Nephron (organoid): Measurements from ENCODE around the gene CD248.

Experiments used
- H3K27ac Mint-ChIP-seq, 3 experiments: 2 replicates each; pipeline ENCODE4 v1.8.0; 2020; ENCODE audit warnings: mixed read lengths in 3 of 3, mild to moderate bottlenecking in 2 of 3, moderate library complexity in 1 of 3
- H3K27me3 Mint-ChIP-seq: 2 replicates; pipeline ENCODE4 v1.8.0; 2021; ENCODE audit warnings: low read depth, mild to moderate bottlenecking, moderate library complexity, mixed read lengths
- H3K36me3 Mint-ChIP-seq: 2 replicates; pipeline ENCODE4 v1.8.0; 2020; ENCODE audit warnings: low read depth, mixed read lengths
- H3K4me1 Mint-ChIP-seq: 2 replicates; pipeline ENCODE4 v1.8.0; 2020; ENCODE audit warnings: mixed read lengths
- H3K4me3 Mint-ChIP-seq, 3 experiments: 2 replicates each; pipeline ENCODE4 v1.8.0; 2020; ENCODE audit warnings: mild to moderate bottlenecking in 3 of 3, mixed read lengths in 3 of 3, moderate library complexity in 2 of 3
- H3K9me3 Mint-ChIP-seq: 2 replicates; pipeline ENCODE4 v1.8.0; 2020; ENCODE audit warnings: mixed read lengths
- TF ChIP-seq, protein P1 (sequence below), 3 experiments: fragments of 200-600 bp; sonication (generic); IDR thresholded peaks; one replicate each; pipeline ENCODE4 v1.5.0; 2021; ENCODE audit warnings: antibody characterized with exemption in 3 of 3; ENCODE audit not compliant: unreplicated experiment in 3 of 3

The CD248 gene

DNA sequence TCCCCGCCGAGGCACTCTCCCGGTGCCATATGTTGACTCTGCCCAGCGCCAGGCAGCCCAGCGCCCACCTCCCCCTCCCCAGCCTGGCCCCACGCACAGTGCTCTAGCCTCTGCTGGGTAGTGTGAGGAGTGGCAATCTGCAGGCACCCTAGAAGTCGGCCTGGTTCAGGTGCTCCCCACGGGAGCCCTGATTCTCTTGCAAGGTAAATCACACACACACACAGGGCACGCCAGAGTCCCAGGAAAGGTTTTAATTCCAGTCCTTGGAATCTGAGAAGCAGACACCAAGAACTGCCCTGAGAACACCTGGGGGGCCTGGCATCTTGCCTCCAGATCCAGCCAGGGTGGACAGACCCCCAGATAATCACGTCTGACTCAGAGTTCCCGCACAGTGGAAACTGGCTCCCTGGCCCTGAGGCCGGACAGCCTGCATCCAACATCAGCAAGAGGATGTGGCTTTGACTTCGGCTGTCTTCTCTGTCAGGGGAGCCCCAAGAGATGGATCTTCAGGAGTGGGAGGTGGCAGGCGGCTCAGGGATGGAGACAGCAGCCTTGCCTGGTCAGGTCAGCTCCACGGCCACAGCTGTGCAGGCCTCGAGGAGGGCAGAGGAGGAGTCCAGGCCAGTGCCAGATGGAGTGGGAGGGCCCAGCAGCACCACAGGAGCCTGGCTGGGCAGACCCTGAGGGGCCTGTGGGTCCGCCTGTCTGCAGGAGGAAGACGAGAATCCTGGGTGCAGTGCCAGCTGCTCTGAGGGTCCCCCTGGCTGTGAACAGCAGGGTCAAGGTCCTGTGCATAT, 20.5 kb upstream of the CD248 start:
- Mint-ChIP-seq H3K4me3 (peak overlapping the region; percentile 56 to 95 (median 62)), H3K27me3 (peaks cover 9% of the 10 kb centered on the region), H3K27ac (peak overlapping the region in 1 of 3 experiments; percentile 38), H3K9me3 (no peaks in the 10 kb centered on the region), H3K36me3 (peaks cover 19% of the 10 kb centered on the region), H3K4me1 (peaks cover 15% of the 10 kb centered on the region)
- TF ChIP-seq, protein P1, sequence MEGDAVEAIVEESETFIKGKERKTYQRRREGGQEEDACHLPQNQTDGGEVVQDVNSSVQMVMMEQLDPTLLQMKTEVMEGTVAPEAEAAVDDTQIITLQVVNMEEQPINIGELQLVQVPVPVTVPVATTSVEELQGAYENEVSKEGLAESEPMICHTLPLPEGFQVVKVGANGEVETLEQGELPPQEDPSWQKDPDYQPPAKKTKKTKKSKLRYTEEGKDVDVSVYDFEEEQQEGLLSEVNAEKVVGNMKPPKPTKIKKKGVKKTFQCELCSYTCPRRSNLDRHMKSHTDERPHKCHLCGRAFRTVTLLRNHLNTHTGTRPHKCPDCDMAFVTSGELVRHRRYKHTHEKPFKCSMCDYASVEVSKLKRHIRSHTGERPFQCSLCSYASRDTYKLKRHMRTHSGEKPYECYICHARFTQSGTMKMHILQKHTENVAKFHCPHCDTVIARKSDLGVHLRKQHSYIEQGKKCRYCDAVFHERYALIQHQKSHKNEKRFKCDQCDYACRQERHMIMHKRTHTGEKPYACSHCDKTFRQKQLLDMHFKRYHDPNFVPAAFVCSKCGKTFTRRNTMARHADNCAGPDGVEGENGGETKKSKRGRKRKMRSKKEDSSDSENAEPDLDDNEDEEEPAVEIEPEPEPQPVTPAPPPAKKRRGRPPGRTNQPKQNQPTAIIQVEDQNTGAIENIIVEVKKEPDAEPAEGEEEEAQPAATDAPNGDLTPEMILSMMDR (IDR thresholded peaks at IDR 0.05; ENCODE audit: unreplicated experiment in 3 of 3): no peak

DNA sequence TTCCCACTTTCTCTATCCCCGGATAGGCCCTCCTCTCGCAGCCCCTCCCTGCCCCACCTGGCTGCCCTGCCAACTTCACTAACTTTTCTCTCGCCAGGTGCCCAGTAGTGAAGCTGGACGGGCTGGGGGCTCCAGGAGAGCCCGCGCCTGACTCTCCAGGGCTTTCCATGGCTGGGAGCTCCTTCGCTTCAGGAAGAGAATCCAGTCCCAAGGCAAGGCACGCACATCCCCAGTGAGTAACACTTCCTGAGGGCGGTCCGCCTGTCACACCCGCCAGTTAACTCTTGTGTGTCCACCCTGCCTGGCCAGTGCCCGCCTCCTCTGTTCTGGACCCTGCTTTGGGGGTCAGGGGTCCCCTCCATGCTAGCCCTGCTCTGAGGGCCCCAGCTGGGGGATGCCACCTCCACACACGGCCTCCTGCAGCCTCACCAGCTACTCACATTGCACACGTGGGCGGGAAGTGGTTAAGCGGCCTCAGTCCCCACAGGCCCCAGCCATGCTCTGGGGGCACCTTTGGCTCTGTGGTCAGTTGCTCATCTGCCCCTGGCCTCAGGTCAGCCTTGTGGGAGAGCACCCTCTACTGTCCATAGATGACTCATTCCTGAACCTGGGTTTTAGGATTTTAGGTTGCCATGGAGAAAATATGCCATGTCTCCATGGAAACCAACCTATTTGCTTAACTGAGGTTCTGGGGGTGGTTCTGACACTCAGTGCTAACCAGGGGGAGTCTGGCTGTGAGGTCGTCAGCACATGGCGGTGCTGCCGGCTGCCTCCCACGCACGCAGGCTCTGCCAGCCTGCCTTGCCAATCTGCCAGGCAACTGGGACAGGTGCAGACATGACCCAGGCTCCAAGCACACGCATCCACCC, 19.6 kb upstream of the CD248 start, which contains the start of gene RIN1:
Gene RIN1, minus strand, starts transcription at position 201 of the 869 bp plus-strand sequence. Its CDS starts 32 bp downstream, at position 169.
- Mint-ChIP-seq H3K27ac (peak within 1 kb of the TSS; percentile 24 to 43 (median 38)), H3K27me3 (peaks cover 6% of the 10 kb centered on the region), H3K36me3 (peaks cover 12% of the 10 kb centered on the region), H3K4me1 (peaks cover 15% of the 10 kb centered on the region), H3K4me3 (peak within 1 kb of the TSS; percentile 92 to 95 (median 95)), H3K9me3 (no peaks in the 10 kb centered on the region)
- TF ChIP-seq, protein P1 (IDR thresholded peaks at IDR 0.05; ENCODE audit: unreplicated experiment in 3 of 3): peak in 2 of 3 experiments; percentile 21 to 43

DNA sequence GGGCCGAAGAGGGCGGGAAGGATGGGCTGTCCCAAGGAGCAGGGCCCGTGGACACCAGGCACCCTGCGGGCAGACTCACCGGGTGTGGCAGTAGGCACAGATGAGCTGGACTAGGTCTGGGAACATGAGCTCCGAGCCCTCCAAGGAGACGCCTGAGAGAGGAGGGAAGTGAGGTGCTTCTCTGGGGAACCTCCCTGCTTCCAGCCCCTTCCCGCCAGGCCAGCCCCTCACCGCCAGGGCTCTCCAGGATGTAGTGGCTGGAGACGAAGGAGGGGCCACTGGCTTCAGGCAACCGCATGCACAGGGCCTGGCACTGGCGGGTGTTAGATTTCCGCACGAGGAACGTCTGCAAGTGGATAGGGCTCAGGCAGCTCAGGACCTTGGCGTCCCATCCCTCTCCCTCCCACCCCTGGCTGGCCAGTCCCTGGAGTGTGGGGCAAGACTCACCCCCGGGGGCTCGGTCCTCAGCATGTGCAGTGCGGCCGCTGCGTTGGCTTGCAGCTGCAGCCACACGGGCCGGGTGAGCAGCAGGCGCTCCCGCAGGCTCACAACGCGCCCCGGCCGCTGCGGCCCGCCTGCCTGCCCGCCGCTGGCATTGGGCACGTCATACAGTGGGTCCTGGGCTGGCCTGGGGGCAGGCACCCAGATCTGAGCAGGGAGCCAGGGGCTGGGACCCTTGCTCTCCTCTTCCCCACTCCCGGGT, 18.8 kb upstream of the CD248 start:
- H3K27me3 Mint-ChIP-seq: peaks cover 6% of the 10 kb centered on the region
- H3K36me3 Mint-ChIP-seq: peaks cover 9% of the 10 kb centered on the region
- H3K9me3 Mint-ChIP-seq: no peaks in the 10 kb centered on the region
- H3K27ac Mint-ChIP-seq: peak overlapping the region in 1 of 3 experiments; percentile 38
- TF ChIP-seq, protein P1 (IDR thresholded peaks at IDR 0.05; ENCODE audit: unreplicated experiment in 3 of 3): no peak
- H3K4me1 Mint-ChIP-seq: peaks cover 15% of the 10 kb centered on the region
- H3K4me3 Mint-ChIP-seq: peak overlapping the region; percentile 92 to 95 (median 95)

DNA sequence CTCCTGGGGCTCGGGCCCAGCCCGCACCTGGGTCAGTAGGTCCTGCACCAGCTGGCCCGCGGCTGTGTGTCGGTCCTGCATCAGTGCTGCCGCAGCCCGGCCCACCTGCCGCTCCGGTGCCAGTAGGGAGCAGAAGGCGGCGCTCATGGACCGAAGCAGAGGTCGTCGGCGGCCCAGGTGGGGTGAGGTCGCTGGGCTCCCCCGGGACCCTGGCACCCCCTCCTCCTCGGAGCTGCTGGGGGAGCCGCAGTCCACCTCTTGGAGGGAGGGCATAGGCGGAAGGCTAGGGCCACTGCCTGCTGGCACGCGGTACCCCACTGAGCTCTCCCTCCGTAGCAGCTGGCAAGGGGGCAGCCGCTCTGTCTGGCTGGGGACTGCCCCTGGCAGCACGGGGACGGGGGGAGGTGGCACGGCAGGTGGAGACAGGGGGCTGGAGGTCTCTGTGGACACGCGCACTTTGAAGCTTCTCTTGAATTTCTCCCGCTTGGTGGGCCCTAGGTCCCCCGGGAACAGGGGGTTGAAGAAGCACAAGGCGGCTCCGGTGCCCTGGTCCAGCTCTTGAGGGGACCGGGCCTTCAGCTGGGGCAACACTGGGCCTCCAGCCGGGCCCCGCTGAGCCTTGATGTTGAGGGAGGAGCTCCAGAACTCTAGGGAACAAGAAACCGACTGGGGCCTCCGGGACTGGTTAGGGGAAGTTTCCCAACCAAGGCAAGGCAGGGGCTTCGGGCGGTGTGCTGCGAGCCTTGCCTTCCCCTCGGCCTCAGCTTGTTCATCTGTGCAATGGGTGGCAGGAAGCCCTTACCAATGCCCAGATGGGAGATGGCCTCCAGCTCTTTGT, 18.0 kb upstream of the CD248 start:
- Mint-ChIP-seq H3K27ac (no peak overlapping the region), H3K27me3 (peaks cover 6% of the 10 kb centered on the region), H3K9me3 (no peaks in the 10 kb centered on the region), H3K4me3 (peak overlapping the region; percentile 71 to 73 (median 73)), H3K36me3 (peaks cover 7% of the 10 kb centered on the region), H3K4me1 (peaks cover 15% of the 10 kb centered on the region)
- TF ChIP-seq, protein P1 (IDR thresholded peaks at IDR 0.05; ENCODE audit: unreplicated experiment in 3 of 3): no peak
